CD14-positive monocyte (primary cell): Measurements from ENCODE around the gene RSPO3. TPM values are rescaled to one million over a fixed set of nuclear protein-coding genes. Genes with fewer than 3 reads are reported as not detected.

Experiments used
- DNase-seq, 3 donors: peaks; one replicate each; pipeline ENCODE4 v3.0.0-alpha.2; 2011 to 2022
- H2AFZ ChIP-seq: 2 replicates; pipeline ENCODE4 v1.6.0; 2012; ENCODE audit warnings: mild to moderate bottlenecking, low read depth, low read length, inconsistent platforms; ENCODE audit not compliant: insufficient read depth, poor library complexity, severe bottlenecking
- H3K27ac ChIP-seq, 2 donors: 1 replicate in 1 of 2; 2 replicates in 1 of 2; pipeline ENCODE4 v1.5.1; 2012 to 2013; ENCODE audit warnings: low read length in 2 of 2, control low read depth in 1 of 2, inconsistent platforms in 1 of 2, low read depth in 1 of 2, mild to moderate bottlenecking in 1 of 2
- H3K27me3 ChIP-seq, 2 donors: one replicate each; pipeline versions ENCODE4 v1.6.0 to v1.6.1; 2011 to 2013; ENCODE audit warnings: low read length in 2 of 2; ENCODE audit not compliant: control insufficient read depth in 2 of 2, insufficient read depth in 2 of 2
- H3K36me3 ChIP-seq, 2 donors: replicated peaks in 1 of 2; 1 replicate in 1 of 2; 2 replicates in 1 of 2; pipeline versions ENCODE4 v1.5.1 to v1.6.1; 2012 to 2013; ENCODE audit warnings: low read length in 2 of 2, control low read depth in 1 of 2, inconsistent platforms in 1 of 2, mild to moderate bottlenecking in 1 of 2; ENCODE audit not compliant: insufficient read depth in 2 of 2, control insufficient read depth in 1 of 2
- H3K4me1 ChIP-seq, 2 donors: 1 replicate in 1 of 2; 2 replicates in 1 of 2; pipeline versions ENCODE4 v1.5.1 to v1.6.1; 2012 to 2013; ENCODE audit warnings: low read length in 2 of 2, control low read depth in 1 of 2, inconsistent platforms in 1 of 2, mild to moderate bottlenecking in 1 of 2, moderate library complexity in 1 of 2; ENCODE audit not compliant: insufficient read depth in 2 of 2, control insufficient read depth in 1 of 2
- H3K4me2 ChIP-seq: replicated peaks from 2 replicates; pipeline ENCODE3; 2012; ENCODE audit warnings: low read length, moderate library complexity, mild to moderate bottlenecking; ENCODE audit not compliant: poor library complexity, severe bottlenecking; ENCODE audit errors: extremely low read depth
- H3K4me3 ChIP-seq, 3 experiments: fragments of 200-600 bp in 1 of 3; sonication (generic) in 1 of 3; replicated peaks in 1 of 3; 1 replicate in 2 of 3; 2 replicates in 1 of 3; pipeline ENCODE4 v1.5.1; 2011 to 2013; ENCODE audit warnings: low read length in 3 of 3, mild to moderate bottlenecking in 3 of 3, control low read depth in 2 of 3, low read depth in 2 of 3, inconsistent platforms in 1 of 3, moderate library complexity in 1 of 3
- H3K79me2 ChIP-seq: 2 replicates; pipeline ENCODE4 v1.6.0; 2012; ENCODE audit warnings: mild to moderate bottlenecking, control low read depth, inconsistent platforms, low read length, moderate library complexity; ENCODE audit not compliant: insufficient read depth
- H3K9ac ChIP-seq: 2 replicates; pipeline ENCODE4 v1.6.0; 2017; ENCODE audit warnings: low read length, mild to moderate bottlenecking; ENCODE audit not compliant: insufficient read depth, poor library complexity, severe bottlenecking
- H3K9me3 ChIP-seq, 2 donors: replicated peaks in 1 of 2; 1 replicate in 1 of 2; 2 replicates in 1 of 2; pipeline versions ENCODE4 v1.5.1 to v1.6.1; 2012 to 2013; ENCODE audit warnings: low read length in 2 of 2, control low read depth in 1 of 2; ENCODE audit not compliant: control insufficient read depth in 1 of 2, insufficient read depth in 1 of 2
- H4K20me1 ChIP-seq: 2 replicates; pipeline ENCODE4 v1.6.0; 2012; ENCODE audit warnings: mild to moderate bottlenecking, low read length, control low read depth, moderate library complexity; ENCODE audit not compliant: insufficient read depth
- H3K27ac Mint-ChIP-seq, 7 donors: one replicate each; pipeline ENCODE4 v1.8.0; 2020; ENCODE audit warnings: mild to moderate bottlenecking in 7 of 7, mixed read lengths in 7 of 7, moderate library complexity in 6 of 7, inconsistent platforms in 2 of 7
- H3K27me3 Mint-ChIP-seq, 3 donors: one replicate each; pipeline ENCODE4 v1.8.0; 2021 to 2022; ENCODE audit warnings: low read depth in 3 of 3, mild to moderate bottlenecking in 3 of 3, mixed read lengths in 3 of 3, moderate library complexity in 3 of 3, inconsistent platforms in 1 of 3
- H3K36me3 Mint-ChIP-seq, 2 donors: one replicate each; pipeline ENCODE4 v1.8.0; 2020; ENCODE audit warnings: mixed read lengths in 2 of 2, inconsistent platforms in 1 of 2, mild to moderate bottlenecking in 1 of 2
- H3K4me1 Mint-ChIP-seq: one replicate; pipeline ENCODE4 v1.8.0; 2020; ENCODE audit warnings: mild to moderate bottlenecking, mixed read lengths
- H3K4me3 Mint-ChIP-seq, 2 donors: one replicate each; pipeline ENCODE4 v1.8.0; 2020; ENCODE audit warnings: mild to moderate bottlenecking in 2 of 2, mixed read lengths in 2 of 2, moderate library complexity in 1 of 2
- H3K9me3 Mint-ChIP-seq, 7 donors: one replicate each; pipeline ENCODE4 v1.8.0; 2020 to 2022; ENCODE audit warnings: mixed read lengths in 7 of 7, mild to moderate bottlenecking in 6 of 7, moderate library complexity in 6 of 7, inconsistent platforms in 2 of 7
- CTCF ChIP-seq: fragments of 200-600 bp; IDR thresholded peaks from one replicate; pipeline ENCODE4 v1.8.0; 2022; ENCODE audit warnings: antibody characterized with exemption, mild to moderate bottlenecking
- WGBS: methylation state at CpG from one replicate; pipeline ENCODE4 v1.1.5; 2013; ENCODE audit warnings: missing lambda C conversion rate; ENCODE audit not compliant: insufficient coverage; 5-methylcytosine and 5-hydroxymethylcytosine counted together
- intact Hi-C, 2 donors: fragments of 100-400 bp; cut with micrococcal nuclease; formaldehyde crosslinking; loops; one replicate each; pipeline versions ENCODE4 v1.15.0 to v1.15.1; 2023
- polyA plus RNA-seq, 3 donors: library from polyadenylated mRNA; depleted of rRNA in 1 of 3; unstranded in 2 of 3; stranded (reverse) in 1 of 3; fragments of 300-500 nt in 2 of 3; fragments of >200 nt in 1 of 3; fragmentation: Illumina TruSeq in 2 of 3; gene quantifications; 1 replicate in 2 of 3; 2 replicates in 1 of 3; pipeline ENCODE4 v1.2.3, GENCODE V29; 2012 to 2021

RSPO3 gene
- polyA plus RNA-seq, 3 donors: not detected

GRCh38 chr6:127195833-127196232, 77.4 kb downstream of the RSPO3 start:
- no peaks in the 10 kb centered on the region for H3K27me3 Mint-ChIP-seq
- no peaks in the 10 kb centered on the region for H3K36me3 ChIP-seq
- no peak overlapping the region for H3K4me3 Mint-ChIP-seq
- no peak overlapping the region for H3K4me2 ChIP-seq
- peaks cover 56 to 64% of the 10 kb centered on the region in 2 donors for H3K4me1 ChIP-seq
- H4K20me1 ChIP-seq: no peaks in the 10 kb centered on the region
- H3K4me3 ChIP-seq: no peak overlapping the region
- peaks cover 55% of the 10 kb centered on the region for H3K4me1 Mint-ChIP-seq
- no peak for DNase-seq
- no peaks in the 10 kb centered on the region for H3K9me3 ChIP-seq
- no peak overlapping the region for H2AFZ ChIP-seq
- 100% methylated on average over 3 of the region's 3 CpGs for WGBS
- H3K36me3 Mint-ChIP-seq: peaks cover 3% of the 10 kb centered on the region in 2 donors
- H3K9ac ChIP-seq: no peak overlapping the region
- TF ChIP-seq CTCF: no peak
- H3K79me2 ChIP-seq: no peaks in the 10 kb centered on the region
- no peak overlapping the region for H3K27ac ChIP-seq
- H3K27ac Mint-ChIP-seq: no peak overlapping the region
- no peaks in the 10 kb centered on the region for H3K27me3 ChIP-seq
- intact Hi-C loops: no loop called here
- peaks cover 0 to 2% (median 0%) of the 10 kb centered on the region in 7 donors for H3K9me3 Mint-ChIP-seq

DNA sequence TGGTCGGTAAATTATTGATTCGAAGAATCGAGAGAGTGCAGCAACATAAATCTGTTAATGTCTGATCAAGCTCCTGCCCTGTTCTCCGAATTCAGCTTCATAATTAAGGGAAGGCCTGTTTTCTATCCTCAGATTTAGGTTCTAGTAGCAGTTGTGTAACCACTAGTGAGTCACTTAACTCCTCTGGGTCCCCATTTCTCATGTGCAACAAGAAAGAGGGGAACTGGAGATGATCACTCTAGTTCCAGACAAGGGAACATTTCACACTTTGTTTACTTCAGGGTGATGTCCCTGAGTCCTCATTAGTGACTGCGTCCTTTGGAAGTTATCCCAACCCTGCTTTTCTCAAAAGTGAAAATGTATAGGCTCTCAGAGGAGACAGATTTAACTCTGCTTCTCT, 80.1 kb downstream of the RSPO3 start:
- peak overlapping the region in 1 of 2 donors; percentile 82 for H3K27ac ChIP-seq
- H3K4me3 ChIP-seq: no peak overlapping the region
- H2AFZ ChIP-seq: no peak overlapping the region
- WGBS: no CpG with 5 or more reads among the region's 5 CpGs
- intact Hi-C loops: no loop called here
- no peaks in the 10 kb centered on the region for H3K79me2 ChIP-seq
- H3K4me3 Mint-ChIP-seq: no peak overlapping the region
- peaks cover 3% of the 10 kb centered on the region in 2 donors for H3K36me3 Mint-ChIP-seq
- H3K36me3 ChIP-seq: no peaks in the 10 kb centered on the region
- TF ChIP-seq CTCF: no peak
- no peaks in the 10 kb centered on the region for H3K27me3 ChIP-seq
- H3K27me3 Mint-ChIP-seq: no peaks in the 10 kb centered on the region
- no peak overlapping the region for H3K9ac ChIP-seq
- H3K27ac Mint-ChIP-seq: peak overlapping the region; percentile 72 to 88 (median 84)
- no peaks in the 10 kb centered on the region for H3K9me3 ChIP-seq
- peak overlapping the region; percentile 44 for H3K4me2 ChIP-seq
- H3K4me1 Mint-ChIP-seq: peaks cover 35% of the 10 kb centered on the region
- peaks cover 38 to 43% of the 10 kb centered on the region in 2 donors for H3K4me1 ChIP-seq
- H3K9me3 Mint-ChIP-seq: peaks cover 0 to 2% (median 0%) of the 10 kb centered on the region in 7 donors
- DNase-seq: peak; percentile 78 to 93 (median 87)
- H4K20me1 ChIP-seq: no peaks in the 10 kb centered on the region
